ENCODE results near the gene RYR2. TPM values are rescaled to one million over a fixed set of nuclear protein-coding genes. Genes with fewer than 3 reads are reported as not detected.

The RYR2 gene
- polyA plus RNA-seq, 1 experiment = not detected

DNA sequence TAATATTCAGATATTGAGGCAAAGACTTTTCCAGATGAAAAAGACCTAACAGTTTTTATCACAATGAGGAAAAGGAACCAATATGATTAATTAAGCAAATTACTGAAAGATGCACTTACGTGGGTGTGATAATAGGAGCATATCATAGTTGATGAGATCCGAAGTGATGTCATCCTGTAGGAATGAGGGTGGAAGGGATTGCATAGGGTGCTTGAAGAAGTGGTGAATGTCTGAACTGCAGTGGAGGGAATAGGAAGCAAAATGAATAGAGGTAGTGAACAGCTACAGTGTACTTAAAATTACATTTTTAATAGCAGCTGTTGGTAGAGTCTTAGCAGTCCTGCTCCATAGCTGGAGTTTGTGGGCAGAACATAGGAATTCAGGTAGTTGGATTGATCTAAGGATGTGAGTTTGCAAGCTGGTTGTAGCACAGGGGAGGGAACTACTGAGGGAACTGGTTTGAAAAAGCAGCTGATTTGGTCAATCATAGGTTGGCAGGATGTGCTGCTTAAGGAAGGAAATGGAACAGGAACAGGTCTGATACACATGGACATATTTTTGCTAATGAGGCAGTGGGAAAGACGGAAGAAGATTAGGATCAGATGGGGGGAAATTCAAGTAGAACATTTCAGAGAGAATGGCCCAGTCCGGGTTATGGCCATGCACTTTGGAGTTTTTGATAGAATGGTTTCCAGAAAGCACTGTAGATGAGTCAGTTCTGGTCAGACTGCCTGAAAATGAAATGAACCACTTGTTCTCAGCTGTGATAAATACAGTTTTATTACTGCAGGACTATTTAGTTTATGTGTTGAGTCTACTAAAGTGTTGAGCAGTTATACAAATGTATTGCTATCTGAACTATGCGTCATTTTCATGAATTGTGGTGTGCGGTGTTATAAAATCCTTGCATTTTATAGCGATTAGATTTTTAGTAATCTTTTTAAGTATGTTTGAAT is 155.8 kb downstream of the RYR2 start:
- Histone ChIP-seq H3K36me3 (ENCODE audit: control insufficient read depth, insufficient read depth, low read length) (no peaks in the 10 kb centered on the region), H3K27me3 (ENCODE audit: control insufficient read depth, insufficient read depth, low read length) (no peaks in the 10 kb centered on the region), H3K4me3 (ENCODE audit: low read depth, low read length) (no peak overlapping the region)
- CTCF ChIA-PET = no interaction called here
- POLR2A ChIA-PET = no interaction called here
- DNase-seq (ENCODE audit: low read depth) = no peak
- TF ChIP-seq, protein P1, sequence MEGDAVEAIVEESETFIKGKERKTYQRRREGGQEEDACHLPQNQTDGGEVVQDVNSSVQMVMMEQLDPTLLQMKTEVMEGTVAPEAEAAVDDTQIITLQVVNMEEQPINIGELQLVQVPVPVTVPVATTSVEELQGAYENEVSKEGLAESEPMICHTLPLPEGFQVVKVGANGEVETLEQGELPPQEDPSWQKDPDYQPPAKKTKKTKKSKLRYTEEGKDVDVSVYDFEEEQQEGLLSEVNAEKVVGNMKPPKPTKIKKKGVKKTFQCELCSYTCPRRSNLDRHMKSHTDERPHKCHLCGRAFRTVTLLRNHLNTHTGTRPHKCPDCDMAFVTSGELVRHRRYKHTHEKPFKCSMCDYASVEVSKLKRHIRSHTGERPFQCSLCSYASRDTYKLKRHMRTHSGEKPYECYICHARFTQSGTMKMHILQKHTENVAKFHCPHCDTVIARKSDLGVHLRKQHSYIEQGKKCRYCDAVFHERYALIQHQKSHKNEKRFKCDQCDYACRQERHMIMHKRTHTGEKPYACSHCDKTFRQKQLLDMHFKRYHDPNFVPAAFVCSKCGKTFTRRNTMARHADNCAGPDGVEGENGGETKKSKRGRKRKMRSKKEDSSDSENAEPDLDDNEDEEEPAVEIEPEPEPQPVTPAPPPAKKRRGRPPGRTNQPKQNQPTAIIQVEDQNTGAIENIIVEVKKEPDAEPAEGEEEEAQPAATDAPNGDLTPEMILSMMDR (IDR thresholded peaks at IDR 0.05; ENCODE audit: insufficient read depth, low read depth, low read length) = no peak

GRCh38 chr1:237199026-237199425 is 157.0 kb downstream of the RYR2 start:
- Histone ChIP-seq H3K4me3 (ENCODE audit: low read depth, low read length) (no peak overlapping the region), H3K36me3 (ENCODE audit: control insufficient read depth, insufficient read depth, low read length) (no peaks in the 10 kb centered on the region), H3K27me3 (ENCODE audit: control insufficient read depth, insufficient read depth, low read length) (no peaks in the 10 kb centered on the region)
- POLR2A ChIA-PET = no interaction called here
- CTCF ChIA-PET = no interaction called here
- no peak for DNase-seq (ENCODE audit: low read depth)
- TF ChIP-seq, protein P1 (IDR thresholded peaks at IDR 0.05; ENCODE audit: insufficient read depth, low read depth, low read length) = no peak

GRCh38 chr1:237201155-237201554 is 159.2 kb downstream of the RYR2 start:
- POLR2A ChIA-PET = no interaction called here
- TF ChIP-seq, protein P1 (IDR thresholded peaks at IDR 0.05; ENCODE audit: insufficient read depth, low read depth, low read length) = no peak
- CTCF ChIA-PET = no interaction called here

GRCh38 chr1:237204841-237205240 is 162.9 kb downstream of the RYR2 start:
- no peak overlapping the region for H3K4me3 ChIP-seq (ENCODE audit: low read depth, low read length)
- TF ChIP-seq, protein P1 (IDR thresholded peaks at IDR 0.05; ENCODE audit: insufficient read depth, low read depth, low read length) = no peak
- no peaks in the 10 kb centered on the region for H3K27me3 ChIP-seq (ENCODE audit: control insufficient read depth, insufficient read depth, low read length)
- CTCF ChIA-PET = no interaction called here
- POLR2A ChIA-PET = no interaction called here
- H3K36me3 ChIP-seq (ENCODE audit: control insufficient read depth, insufficient read depth, low read length) = no peaks in the 10 kb centered on the region
- DNase-seq (ENCODE audit: low read depth) = no peak

More at GRCh38 chr1:237201155-237201554, 159.2 kb downstream of the RYR2 start:
- DNase-seq (ENCODE audit: low read depth) = no peak
- no peaks in the 10 kb centered on the region for H3K36me3 ChIP-seq (ENCODE audit: control insufficient read depth, insufficient read depth, low read length)
- no peaks in the 10 kb centered on the region for H3K27me3 ChIP-seq (ENCODE audit: control insufficient read depth, insufficient read depth, low read length)
- no peak overlapping the region for H3K4me3 ChIP-seq (ENCODE audit: low read depth, low read length)

DNA sequence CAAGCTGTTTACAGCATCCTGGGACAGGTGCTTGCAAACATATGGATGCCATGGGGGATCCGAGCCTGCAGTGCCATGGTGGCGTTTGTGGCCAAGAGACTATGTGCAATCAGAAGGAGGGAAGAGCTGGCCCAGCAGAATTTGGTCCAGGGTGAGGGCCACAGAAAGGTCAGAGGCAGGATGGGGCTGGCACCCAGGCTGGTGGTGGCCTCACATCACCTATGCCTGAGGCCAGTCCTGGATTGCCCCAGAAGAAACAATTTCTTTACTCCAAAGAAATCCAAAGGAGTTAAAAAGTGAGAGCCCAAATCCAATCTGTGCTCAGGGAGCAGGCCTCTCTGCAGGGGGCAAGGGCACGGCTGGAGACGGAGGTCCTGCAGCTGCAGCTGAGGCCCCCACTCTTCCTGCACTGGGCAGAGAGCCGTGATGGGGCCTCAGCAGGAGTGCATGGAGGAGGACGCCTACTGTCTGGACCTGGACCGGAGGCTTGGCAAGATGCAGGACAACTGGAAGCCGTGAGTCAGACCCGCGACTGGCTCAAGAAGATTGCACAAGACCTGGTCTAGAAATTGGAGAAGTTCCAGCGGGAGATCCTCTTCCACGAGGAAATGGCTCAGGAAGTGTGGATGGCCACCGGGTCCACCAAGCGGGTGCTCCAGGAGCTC is 163.5 kb downstream of the RYR2 start:
- Histone ChIP-seq H3K4me3 (ENCODE audit: low read depth, low read length) (no peak overlapping the region), H3K27me3 (ENCODE audit: control insufficient read depth, insufficient read depth, low read length) (no peaks in the 10 kb centered on the region), H3K36me3 (ENCODE audit: control insufficient read depth, insufficient read depth, low read length) (no peaks in the 10 kb centered on the region)
- TF ChIP-seq, protein P1 (IDR thresholded peaks at IDR 0.05; ENCODE audit: insufficient read depth, low read depth, low read length) = no peak
- CTCF ChIA-PET = no interaction called here
- POLR2A ChIA-PET = no interaction called here
- no peak for DNase-seq (ENCODE audit: low read depth)

Measured in BJ (cell line).